Activated T-cell treated with anti-CD3 and anti-CD28 coated beads, Interleukin-2, amount 50 U/mL, for 48 hours (primary cell): Measurements from ENCODE around the gene HIVEP1.
"Not testable (repeated sequence)": the region's sequence is repeated elsewhere in the genome, so short reads cannot be mapped to it uniquely, and the experiment has no call there.

Experiments
- DNase-seq, 2 experiments: peaks; one replicate each; pipeline ENCODE4 v3.0.0-alpha.2; 2020

The HIVEP1 gene

DNA sequence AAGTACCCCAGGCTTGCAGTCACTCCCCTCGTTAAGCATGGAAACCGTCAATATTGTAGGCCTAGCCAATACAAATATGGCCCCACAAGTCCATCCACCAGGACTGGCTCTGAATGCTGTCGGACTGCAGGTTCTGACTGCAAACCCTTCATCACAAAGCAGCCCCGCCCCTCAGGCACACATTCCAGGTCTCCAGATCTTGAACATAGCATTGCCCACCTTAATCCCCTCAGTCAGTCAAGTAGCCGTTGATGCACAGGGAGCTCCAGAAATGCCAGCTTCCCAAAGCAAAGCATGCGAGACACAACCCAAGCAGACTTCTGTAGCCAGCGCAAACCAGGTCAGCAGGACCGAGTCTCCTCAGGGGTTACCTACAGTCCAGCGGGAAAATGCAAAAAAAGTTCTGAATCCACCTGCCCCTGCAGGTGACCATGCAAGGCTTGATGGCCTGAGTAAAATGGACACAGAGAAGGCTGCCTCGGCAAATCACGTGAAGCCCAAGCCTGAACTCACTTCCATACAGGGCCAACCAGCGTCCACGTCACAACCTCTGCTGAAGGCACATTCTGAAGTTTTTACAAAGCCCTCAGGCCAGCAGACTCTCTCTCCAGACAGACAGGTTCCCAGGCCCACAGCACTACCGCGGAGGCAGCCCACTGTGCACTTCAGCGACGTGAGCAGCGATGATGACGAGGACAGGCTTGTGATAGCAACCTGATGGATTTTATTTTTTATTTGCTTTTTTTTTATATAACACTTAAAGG, 151.8 kb downstream of the HIVEP1 start:
- no peak for DNase-seq

DNA sequence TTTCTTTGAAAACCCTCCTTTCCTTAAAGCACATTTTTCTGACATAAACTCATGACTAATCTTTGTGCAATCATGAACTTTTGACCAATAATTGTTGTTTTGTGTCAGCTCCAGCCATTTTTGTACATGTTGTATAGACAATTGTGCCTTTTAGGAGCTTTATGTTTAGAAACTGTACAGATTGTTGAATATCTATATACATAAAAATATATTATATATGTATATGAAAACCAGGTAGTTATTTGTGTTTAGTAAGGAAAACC, 152.3 kb downstream of the HIVEP1 start:
- no peak for DNase-seq

DNA sequence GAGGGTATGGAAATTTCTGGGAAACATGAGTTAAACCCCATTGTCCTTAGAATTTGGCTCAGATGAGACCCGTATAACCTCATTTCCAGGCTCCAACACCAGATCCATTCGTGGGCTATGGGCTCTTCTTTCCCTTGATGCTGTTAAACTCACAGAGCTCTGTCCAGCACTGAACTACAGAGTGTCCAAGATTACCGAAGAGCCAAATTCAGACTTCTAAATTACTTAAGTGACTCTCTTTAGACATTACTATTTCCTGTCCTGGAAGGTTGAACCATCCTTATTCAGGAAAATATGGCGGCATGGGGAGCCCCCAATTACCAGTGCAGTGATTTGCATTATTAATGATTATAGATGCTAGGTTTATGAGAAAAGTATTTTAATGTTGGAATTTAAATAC, 153.2 kb downstream of the HIVEP1 start:
- no peak for DNase-seq

DNA sequence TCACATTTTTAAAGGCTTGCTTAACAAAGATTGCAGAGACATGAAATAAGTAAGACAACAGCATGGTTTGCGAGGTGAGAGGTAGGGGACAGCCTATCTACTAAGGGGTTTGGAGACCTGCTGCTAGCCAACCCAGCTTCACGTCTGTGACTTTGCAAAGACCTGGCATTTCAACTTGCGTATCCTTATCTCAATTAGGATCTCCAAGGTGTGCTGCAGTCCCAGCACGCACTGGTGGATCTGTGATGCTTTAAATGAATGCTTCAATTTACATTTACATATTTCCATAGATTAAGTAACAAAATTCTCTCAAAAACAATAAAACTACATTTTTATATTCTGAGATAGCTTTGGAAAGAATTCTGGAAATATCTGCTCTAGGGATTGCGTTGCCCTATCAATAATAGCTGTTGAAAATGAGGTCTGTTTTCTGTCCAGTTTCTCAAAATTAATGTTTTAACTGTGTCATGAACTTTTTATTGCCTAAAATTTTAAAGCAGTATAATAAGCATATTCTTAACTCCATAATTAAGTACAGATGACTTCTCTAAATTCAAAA, 153.7 kb downstream of the HIVEP1 start:
- no peak for DNase-seq

DNA sequence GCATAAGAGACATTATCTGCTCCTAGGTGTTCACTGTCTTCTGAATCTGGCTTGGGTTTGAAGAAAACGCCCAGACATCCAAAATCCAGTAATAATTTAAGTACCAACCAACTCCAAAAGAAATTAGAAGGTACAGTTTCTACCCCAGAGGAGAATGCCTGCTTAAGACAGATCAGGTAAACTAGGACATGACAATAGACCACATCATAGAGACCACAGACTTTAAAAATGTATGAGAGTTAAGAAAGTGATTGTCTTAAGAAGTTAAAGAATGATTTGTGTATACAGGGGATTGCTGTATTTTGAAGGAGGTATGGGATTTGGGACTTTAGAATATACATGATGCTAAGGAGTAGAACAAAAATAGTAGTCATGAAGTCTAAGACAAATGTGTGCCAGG, 157.3 kb downstream of the HIVEP1 start:
- DNase-seq = no peak

DNA sequence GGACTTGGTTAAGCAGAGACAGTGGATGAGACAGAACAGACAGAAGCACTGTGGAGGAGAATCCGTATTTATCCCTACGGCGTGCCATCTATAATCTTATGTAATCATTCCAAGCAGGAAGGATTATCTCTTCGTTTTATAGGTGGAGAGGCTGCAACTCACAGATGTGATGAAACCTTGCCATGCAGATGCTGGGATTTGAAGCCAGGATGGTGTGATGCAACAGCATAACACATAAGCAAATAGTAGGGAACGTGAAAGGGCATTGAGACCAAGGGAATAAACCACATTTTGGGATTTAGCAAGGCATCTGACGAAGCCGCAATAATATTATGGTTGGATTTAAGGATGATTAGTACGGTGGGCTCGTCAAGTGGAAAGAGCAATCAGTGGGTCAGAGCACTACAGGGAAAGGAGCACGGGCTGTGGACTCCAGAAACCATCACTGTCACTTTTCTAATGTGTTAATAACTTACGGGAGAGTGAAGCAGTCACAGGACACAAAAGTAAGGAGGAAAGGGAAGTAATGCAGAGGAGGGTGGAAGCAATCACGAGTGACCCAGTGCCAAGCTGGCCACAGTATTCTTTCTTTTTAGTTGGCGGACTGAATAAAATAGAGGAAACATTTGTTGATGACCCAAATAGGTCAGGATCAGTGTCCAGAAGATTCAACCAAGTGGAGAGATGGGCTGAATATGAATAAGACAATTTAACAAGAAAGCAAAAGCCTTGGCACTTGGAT, 158.4 kb downstream of the HIVEP1 start:
- DNase-seq = no peak

DNA sequence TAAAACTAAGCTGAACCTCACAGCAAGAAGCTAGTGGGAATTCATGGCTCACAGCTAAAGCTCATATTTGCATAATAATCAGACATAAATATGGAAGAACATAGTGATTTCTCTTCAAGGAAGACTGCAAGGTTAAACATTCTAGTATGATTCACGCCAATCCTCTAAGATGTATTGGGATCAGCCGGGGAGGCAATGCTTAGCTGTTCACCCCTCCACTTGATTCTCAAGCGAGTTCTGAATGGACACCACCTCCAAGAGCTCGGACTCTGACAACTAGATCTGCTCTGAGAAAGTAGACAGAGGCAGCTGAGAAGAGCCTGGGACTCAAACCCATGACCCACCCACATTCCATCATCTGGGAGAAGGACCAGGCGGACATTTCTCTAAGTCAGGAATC, 159.6 kb downstream of the HIVEP1 start:
- no peak for DNase-seq

DNA sequence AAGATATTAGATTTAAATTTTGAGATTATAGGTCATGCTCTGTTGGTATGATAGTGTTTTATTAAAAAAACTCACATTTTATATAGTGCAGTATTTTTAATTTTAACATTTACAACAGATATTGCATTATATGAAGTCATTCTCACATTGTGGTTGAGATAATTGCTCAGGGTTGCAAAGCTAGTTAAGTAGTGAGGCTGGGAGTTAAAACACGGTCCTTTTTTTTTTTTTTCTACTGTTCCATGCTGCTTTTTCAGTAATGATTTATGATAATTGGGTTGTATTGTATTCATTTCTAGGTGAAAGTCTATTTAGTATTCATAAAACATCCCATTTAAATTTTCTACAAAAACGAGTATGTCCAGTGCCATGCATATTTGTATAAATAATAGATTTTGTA, 160.5 kb downstream of the HIVEP1 start:
- no peak for DNase-seq

DNA sequence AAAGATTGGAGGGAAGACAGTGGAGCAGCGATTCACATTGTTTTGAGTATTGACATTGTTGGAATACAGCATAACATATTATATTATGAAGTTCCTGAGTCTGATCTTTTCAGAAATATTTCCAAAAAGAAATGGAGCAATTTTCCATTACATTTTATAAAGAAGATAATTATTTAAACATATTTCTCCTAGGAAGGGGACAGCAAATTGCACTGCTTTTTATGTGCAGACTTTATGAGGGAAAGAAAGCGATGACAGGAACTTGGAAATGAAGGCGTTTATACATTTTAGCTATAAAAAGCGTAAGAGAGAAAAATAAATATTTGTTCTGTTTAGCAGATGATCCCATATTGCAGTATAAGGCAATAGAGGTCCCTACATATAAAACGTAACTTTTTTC, 161.1 kb downstream of the HIVEP1 start:
- DNase-seq = no peak

DNA sequence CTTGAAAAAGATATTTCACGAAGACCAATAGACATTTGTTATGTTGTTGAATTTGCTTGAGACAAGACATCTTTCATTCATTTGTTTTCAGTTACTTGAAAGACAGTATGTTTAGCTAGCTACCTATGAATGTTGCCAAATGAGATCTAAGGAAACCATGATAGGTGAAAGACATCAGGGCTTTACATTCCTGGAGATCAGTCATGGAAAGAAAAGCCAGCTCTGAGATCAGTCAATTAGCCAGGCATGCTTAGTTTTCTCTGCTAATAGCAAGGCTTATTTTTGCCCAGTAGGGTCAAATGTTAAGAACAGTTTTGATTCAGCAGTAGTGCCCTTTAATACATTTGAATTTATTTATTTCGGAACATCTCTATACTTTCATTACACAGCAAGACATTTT, 161.5 kb downstream of the HIVEP1 start:
- no peak for DNase-seq

DNA sequence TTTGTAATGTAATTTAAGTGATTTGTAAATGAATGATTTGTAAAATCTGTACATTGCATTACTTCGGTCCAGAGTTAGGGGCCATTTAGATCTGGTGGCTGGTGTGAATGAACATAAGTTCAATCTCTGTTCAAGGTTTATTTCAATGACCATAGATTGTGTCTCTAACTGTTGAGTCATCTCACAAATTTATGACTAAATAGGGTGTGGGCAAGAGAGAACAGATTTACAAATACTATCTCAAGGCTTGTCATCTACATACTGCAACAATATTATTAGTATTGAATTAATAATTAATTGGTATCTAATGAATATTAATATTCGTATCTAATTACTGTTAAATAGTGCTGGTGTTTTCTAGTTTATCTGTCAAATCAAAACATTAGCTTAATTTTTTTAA, 162.8 kb downstream of the HIVEP1 start:
- DNase-seq = no peak

DNA sequence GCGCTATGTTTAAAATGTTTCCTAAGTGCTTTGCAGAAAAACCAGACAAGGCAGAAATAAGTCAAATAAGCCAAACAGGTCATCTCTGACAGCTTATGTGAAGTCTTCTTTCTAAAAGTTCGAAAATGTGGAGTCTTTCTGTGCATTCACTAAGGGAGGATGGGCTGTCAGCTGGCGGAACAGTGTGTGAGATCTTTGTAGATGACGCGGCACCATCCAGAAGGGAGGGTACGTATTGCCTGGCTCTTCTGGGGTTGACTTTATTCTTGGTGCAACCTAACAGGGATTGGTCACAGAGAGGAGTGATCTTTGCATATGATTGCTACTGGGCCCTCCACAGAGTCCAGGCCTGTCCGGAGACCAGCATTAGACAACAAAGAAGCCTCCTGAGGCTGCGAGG, 163.5 kb downstream of the HIVEP1 start:
- DNase-seq = no peak

DNA sequence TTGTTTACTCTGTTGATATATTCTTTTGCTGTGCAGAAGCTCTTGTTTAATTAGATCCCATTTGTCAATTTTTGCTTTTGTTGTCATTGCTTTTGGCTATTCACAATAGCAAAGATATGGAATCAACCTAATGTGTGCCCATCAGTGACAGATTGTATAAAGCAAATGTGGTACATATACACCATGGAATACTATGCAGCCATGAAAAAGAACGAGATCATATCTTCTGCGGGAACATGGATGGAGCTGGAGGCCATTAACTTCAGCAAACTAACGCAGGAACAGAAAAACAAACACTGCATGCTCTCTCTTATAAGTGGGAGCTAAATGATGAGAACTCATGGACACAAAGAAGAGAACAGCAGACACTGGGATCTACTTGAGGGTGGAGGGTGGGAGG, 164.7 kb downstream of the HIVEP1 start:
- not testable (repeated sequence) for DNase-seq

DNA sequence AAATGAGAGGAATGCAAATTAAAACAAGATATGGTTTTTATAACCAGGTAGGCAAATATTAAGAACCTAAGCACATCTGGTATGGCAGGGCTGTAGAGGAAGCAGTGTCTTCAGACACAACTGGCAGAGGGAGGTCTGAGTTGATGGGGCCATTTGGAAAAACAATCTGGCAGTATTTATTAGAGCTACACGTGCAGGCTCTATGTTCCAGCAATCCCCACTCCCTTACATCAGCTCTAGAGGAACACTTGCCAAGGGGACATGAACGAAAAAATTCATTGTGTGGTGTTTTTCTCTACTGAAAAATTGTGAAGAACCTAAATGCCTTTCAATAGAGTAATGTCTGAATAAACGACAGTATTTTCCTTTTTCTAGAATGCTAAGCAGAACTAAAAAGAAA, 166.4 kb downstream of the HIVEP1 start:
- no peak for DNase-seq

DNA sequence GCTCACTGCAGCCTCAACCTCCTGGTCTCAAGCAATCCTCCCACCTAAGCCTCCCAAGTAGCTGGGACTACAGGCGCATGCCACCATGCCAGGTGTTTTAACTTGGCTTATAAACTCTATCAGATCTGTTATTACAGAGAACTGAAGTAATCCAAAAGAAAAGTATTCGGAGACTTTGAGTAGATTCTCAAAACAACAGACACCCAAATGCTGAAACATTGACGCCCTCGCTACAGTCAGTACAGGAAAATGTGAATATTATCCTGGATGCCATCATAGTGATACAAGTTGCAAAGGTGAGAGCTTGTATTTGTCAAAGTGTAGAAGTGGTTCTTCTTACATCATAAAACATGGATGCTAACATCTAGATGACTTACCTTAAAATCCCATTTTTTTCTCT, 169.4 kb downstream of the HIVEP1 start:
- no peak for DNase-seq

DNA sequence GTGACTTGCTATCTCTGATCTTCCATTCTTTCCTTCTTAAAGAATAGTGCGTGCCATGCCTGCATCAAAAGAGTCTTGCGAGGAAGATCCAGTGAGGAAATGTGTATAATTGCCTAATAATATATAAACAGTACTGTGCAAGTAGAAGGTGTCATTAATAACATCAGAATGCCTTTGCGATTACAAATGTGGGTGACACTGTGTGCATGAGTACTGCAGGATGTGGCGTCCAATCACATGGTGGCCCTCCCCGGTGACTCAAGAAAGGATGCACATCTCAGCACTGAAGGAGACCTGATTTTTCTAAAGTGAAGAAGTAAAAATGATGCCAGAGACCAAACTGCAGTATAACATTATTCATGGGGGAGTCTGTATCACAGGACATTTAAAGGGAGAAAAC, 170.6 kb downstream of the HIVEP1 start:
- DNase-seq = no peak

DNA sequence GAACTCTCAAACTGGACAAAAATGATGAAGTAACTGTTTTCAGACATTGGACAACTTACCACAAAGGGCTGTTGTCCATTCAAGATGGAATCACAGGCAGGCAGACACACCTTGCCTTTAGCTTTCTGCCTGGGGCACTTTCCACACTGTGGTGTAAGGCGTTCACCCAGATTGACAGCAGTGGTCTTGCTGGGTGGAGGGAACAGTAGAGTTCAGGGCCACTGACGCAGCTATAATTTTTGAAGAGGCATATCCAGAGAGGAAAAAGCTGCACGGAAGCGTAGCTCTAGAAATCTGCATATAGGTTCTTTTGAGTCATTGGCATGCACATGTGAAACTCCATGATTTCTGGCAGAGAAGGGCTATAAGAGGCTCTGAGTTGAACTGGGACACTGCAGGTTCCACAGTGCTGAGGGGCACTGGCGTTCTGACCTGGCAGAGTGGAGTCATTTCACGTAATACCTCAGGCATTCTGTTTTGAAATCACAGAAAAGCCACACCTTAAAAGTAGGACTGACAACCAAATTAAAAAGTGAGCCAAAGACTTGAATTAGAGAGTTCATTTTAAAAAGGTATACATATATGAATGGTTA, 173.1 kb downstream of the HIVEP1 start:
- no peak for DNase-seq

DNA sequence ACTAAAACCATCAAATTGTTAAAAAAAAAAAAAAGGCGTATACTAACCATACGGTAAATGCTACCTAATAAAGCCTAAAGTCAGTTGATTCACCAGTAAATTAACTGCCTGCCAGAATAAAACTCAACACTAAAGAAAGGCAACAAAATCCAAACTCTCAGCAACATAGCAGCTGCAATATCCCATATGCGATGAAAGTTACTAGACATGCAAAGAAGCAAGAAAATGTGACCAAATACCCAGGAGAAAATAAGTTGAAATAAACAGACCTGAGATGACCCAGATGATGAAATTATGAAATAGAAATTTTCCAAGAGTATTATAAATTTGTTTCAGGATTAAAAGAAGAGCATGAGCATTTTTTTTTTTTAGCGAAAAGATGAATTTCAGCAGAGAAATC, 174.4 kb downstream of the HIVEP1 start:
- no peak for DNase-seq

DNA sequence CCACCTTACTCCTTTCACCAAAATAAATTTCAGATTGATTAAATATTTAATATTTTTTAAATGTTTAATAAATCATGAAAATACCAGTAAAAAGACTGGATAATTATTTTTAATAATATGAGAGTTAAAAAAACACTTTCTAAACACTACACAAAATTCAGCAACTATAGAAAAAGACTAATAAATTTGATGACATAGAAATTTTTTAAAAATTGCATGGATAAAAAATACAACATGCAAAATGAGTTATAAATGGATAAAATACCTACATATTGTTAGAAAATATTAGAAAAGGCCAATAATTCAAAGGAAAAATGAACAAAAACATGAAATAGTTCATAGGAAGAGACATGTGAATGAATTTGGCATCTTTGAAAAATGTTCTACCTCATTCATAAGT, 177.0 kb downstream of the HIVEP1 start:
- DNase-seq = no peak

DNA sequence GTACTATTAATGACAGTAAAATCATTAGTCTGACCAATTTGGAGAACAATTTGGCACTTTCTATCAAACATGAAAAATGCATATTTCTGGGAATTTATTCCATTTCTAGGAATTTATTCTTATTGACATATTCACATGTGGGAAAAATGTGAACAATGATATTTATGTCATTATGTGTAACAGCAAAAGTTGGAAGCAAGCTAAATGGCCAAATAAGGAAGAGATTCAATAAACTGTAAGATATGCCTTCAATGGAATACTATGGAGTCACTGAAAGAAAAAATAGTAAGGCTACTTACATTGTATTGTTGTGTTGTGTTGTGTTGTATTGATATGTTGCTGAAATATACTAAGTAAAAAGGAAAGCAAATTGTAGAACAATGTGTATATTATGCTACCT, 177.5 kb downstream of the HIVEP1 start:
- DNase-seq = no peak

DNA sequence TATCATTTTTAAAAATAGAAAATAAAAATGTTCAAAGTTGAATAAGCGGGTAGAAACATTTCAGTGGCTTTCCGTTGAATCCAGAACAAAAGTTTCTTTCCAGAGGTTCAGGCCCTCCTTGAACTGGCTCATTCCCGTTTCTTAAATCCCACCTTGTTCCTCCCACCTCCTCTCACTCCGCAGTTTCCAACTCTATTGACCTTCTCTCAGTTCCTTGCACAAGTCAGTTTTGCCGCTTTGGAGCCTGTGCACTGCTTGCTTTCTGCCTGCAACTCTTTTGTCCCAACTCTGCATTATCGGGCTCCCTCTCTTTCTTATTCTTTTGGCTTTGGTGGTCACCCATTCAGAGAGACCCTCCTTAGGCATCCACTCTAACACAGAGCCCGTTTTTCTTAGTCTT, 178.1 kb downstream of the HIVEP1 start:
- no peak for DNase-seq

DNA sequence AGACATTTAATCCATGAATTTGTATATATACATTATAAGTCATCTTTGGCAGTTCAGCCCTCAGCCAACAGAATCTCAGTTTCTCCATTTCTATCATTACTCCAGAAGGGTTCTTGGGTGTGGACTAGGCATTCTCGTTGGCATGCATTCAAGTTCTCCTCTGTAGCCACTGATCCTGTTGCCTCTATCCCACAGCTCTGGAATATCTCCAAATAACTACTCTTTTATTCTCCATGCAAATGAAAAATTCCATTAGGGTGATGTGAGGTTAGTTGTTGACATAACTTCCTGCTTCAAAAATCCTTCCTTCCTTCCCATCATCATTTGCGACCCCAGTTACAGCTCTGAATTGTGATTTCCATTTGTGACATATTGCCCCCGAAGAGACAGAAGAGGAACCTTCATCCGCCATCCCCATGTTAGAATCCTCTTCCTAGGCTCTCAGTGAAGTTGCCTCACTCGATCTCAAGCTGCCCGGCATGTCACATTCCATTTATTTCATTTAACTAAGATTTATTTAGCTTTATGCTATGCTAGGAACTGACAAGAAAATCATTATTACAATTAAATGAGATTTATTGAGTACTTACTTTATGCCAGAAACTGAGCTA, 184.3 kb downstream of the HIVEP1 start:
- no peak for DNase-seq

DNA sequence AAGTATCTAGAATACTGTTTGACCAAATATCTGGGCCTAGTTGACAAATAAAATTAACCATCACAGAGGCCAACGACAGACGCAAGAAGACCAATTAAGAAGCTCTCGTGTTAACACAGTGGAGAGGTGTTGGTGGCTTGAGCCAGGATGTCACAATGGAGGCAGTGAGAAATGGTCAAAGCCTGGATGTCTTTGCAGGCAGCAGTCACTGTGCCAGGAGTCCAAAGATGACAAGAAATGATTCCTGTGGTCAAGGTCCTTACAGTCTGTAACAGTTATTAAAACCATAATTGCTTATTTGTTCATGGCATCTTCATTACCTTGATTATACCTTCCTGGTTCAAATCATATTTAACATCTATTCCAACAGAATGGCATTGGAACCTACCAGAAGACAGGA, 186.7 kb downstream of the HIVEP1 start:
- no peak for DNase-seq

DNA sequence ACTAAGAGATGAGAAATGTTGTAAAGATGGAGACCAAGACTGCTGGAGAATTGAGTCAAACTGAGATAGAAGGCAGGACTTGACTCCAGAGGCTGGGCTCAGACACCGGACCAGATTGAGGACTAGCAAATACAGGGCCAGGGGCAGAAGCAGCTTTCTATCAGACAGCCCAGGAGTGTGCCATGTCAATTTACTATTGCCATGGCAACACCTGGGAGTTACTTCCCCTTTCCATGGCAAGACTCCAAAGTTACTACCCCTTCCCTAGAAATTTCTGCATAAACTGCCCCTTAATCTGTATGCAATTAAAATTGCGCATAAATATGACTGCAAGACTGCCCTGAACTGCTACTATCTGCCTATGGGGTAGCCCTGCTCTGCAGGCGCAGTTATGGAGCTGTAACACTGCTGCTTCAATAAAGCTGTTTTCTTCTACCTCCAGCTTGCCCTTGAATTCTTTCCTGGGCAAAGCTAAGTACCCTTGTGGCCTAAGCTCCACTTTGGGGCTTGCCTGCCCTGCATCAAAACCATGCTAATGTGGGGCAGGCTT, 188.0 kb downstream of the HIVEP1 start:
- no peak for DNase-seq
